Measurements from ENCODE around the gene TFCP2L1. TPM values are rescaled to one million over a fixed set of nuclear protein-coding genes. Genes with fewer than 3 reads are reported as not detected.

Gene TFCP2L1
- total RNA-seq, 2 donors from 2014 or later, result 54.2 to 103 TPM

- no peaks in the 10 kb centered on the region for H3K4me1 ChIP-seq
- no peak for TF ChIP-seq CTCF (IDR thresholded peaks at IDR 0.05)
- intact Hi-C loops (cut with DNase I), result no loop called here
- H3K9ac ChIP-seq (ENCODE audit: low read depth in 2 of 2, low read length in 2 of 2), result no peak overlapping the region
- no peaks in the 10 kb centered on the region for H3K27me3 ChIP-seq
- H3K4me3 ChIP-seq, result no peak overlapping the region
- no peaks in the 10 kb centered on the region for H3K36me3 ChIP-seq
- no peaks in the 10 kb centered on the region for H3K9me3 ChIP-seq
- H3K27ac ChIP-seq, result no peak overlapping the region
- no peak for DNase-seq
Observed at GRCh38 chr2:121244616-121245015, 40.4 kb downstream of the TFCP2L1 start.

GRCh38 chr2:121243821-121244460 is 41.1 kb downstream of the TFCP2L1 start:
- Histone ChIP-seq H3K27me3 (no peaks in the 10 kb centered on the region), H3K4me3 (no peak overlapping the region), H3K9ac (ENCODE audit: low read depth in 2 of 2, low read length in 2 of 2) (no peak overlapping the region), H3K9me3 (no peaks in the 10 kb centered on the region), H3K27ac (no peak overlapping the region), H3K36me3 (no peaks in the 10 kb centered on the region), H3K4me1 (no peaks in the 10 kb centered on the region)
- intact Hi-C loops (cut with DNase I), result no loop called here
- no peak for DNase-seq
- no peak for TF ChIP-seq CTCF (IDR thresholded peaks at IDR 0.05)

GRCh38 chr2:121242976-121243375 is 42.0 kb downstream of the TFCP2L1 start:
- no peak overlapping the region for H3K27ac ChIP-seq
- H3K36me3 ChIP-seq, result no peaks in the 10 kb centered on the region
- H3K9ac ChIP-seq (ENCODE audit: low read depth in 2 of 2, low read length in 2 of 2), result no peak overlapping the region
- no peak for DNase-seq
- H3K4me3 ChIP-seq, result no peak overlapping the region
- H3K4me1 ChIP-seq, result no peaks in the 10 kb centered on the region
- intact Hi-C loops (cut with DNase I), result no loop called here
- no peak for TF ChIP-seq CTCF (IDR thresholded peaks at IDR 0.05)
- H3K27me3 ChIP-seq, result no peaks in the 10 kb centered on the region
- H3K9me3 ChIP-seq, result no peaks in the 10 kb centered on the region

GRCh38 chr2:121242175-121242875 is 42.7 kb downstream of the TFCP2L1 start:
- no peaks in the 10 kb centered on the region for H3K9me3 ChIP-seq
- H3K9ac ChIP-seq (ENCODE audit: low read depth in 2 of 2, low read length in 2 of 2), result no peak overlapping the region
- no peaks in the 10 kb centered on the region for H3K4me1 ChIP-seq
- H3K27me3 ChIP-seq, result no peaks in the 10 kb centered on the region
- H3K4me3 ChIP-seq, result no peak overlapping the region
- H3K27ac ChIP-seq, result no peak overlapping the region
- TF ChIP-seq CTCF (IDR thresholded peaks at IDR 0.05), result no peak
- intact Hi-C loops (cut with DNase I), result no loop called here
- DNase-seq, result no peak
- H3K36me3 ChIP-seq, result no peaks in the 10 kb centered on the region

DNA sequence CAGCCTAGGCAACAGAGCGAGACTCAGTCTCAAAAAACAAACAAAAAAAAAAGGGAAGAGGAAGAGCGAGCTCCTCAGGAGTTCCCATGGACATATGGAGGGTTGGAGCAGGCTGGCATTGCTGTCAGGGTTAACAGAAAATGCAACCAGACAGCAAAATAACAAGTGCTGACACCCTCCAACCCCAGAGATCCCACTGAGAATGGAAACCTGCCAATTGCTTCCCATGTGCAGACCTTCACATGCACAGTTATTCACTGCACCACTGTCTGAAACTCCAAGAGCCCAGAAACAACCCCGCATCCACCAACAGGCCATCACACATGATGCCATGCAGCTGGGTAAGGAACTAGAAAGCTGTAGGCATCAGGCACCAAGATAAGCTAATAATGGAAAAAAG is 43.5 kb downstream of the TFCP2L1 start:
- no peak for TF ChIP-seq CTCF (IDR thresholded peaks at IDR 0.05)
- Histone ChIP-seq H3K9me3 (no peaks in the 10 kb centered on the region), H3K4me3 (no peak overlapping the region), H3K27ac (no peak overlapping the region), H3K9ac (ENCODE audit: low read depth in 2 of 2, low read length in 2 of 2) (no peak overlapping the region), H3K36me3 (no peaks in the 10 kb centered on the region), H3K4me1 (no peaks in the 10 kb centered on the region), H3K27me3 (no peaks in the 10 kb centered on the region)
- intact Hi-C loops (cut with DNase I), result no loop called here
- DNase-seq, result no peak
